GM13977 (cell line): ENCODE data around the gene LZTR1.
"Not testable (repeated sequence)": the region's sequence is repeated elsewhere in the genome, so short reads cannot be mapped to it uniquely, and the experiment has no call there.

Experiments
- DNase-seq: peaks from one replicate; pipeline ENCODE4 v3.0.0; 2012; ENCODE audit warnings: low spot score
- in situ Hi-C: fragments of 300-500 bp; cut with MboI; formaldehyde crosslinking; loops from one replicate; pipeline ENCODE4 v1.12.0; 2022; ENCODE audit warnings: low sequenced_read_pairs, low pct_unique_long_range_greater_than_20kb, mixed read lengths, inconsistent platforms; ENCODE audit not compliant: unreplicated experiment
- TF ChIP-seq, protein P1 (sequence below): IDR thresholded peaks from 2 replicates; pipeline ENCODE4 v1.5.1; 2012; ENCODE audit warnings: mild to moderate bottlenecking, control low read depth; ENCODE audit not compliant: insufficient read depth; ENCODE audit errors: extremely low read depth, missing control alignments

Gene LZTR1

DNA sequence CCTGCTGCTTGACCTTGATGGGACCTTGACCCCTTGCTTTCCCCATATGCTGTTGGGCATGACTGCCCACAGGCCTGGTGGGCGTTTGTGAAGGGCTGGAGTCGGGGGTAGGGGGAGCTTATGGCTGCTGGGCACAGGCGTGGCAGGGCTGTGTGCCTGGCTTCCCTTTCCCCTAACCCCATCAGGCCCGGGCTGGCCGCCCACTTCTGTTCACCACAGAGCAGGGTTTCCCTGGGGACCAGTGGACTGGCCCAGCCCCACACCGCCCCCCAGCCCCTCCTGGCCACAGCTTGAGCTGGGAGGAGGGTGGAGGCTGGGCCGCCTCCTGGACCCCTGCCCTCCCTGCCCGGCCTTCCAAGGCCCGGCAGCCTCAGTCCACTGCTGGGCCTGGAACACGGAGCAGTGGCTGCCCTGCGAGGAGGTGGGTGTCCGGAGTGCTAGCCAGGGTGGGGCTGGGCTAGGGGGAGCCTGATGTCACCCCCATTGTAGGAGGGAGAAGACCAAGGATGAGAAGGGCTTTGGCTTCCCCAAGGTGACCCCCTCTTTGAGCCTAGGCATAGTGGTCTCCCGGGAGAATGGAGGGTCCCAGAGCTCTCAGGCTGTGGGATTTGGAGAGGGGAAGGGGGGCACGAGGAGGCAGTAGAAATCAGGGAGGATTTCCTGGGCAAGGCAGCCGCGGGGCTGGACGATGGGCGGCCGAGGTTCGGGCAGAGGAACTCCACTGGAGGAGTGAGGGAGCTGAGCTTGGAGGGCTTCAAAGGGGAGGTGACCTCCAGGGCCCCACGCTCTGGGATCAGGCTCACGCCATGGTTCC lies 15.0 kb upstream of the LZTR1 start, which contains the start of gene AIFM3:
Gene AIFM3 (plus strand): TSS at position 373 of the 814 bp plus-strand sequence. CDS start 690 bp downstream, outside the sequence.
- TF ChIP-seq, protein P1, sequence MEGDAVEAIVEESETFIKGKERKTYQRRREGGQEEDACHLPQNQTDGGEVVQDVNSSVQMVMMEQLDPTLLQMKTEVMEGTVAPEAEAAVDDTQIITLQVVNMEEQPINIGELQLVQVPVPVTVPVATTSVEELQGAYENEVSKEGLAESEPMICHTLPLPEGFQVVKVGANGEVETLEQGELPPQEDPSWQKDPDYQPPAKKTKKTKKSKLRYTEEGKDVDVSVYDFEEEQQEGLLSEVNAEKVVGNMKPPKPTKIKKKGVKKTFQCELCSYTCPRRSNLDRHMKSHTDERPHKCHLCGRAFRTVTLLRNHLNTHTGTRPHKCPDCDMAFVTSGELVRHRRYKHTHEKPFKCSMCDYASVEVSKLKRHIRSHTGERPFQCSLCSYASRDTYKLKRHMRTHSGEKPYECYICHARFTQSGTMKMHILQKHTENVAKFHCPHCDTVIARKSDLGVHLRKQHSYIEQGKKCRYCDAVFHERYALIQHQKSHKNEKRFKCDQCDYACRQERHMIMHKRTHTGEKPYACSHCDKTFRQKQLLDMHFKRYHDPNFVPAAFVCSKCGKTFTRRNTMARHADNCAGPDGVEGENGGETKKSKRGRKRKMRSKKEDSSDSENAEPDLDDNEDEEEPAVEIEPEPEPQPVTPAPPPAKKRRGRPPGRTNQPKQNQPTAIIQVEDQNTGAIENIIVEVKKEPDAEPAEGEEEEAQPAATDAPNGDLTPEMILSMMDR: no peak
- no peak for DNase-seq
- in situ Hi-C loops: no loop called here

DNA sequence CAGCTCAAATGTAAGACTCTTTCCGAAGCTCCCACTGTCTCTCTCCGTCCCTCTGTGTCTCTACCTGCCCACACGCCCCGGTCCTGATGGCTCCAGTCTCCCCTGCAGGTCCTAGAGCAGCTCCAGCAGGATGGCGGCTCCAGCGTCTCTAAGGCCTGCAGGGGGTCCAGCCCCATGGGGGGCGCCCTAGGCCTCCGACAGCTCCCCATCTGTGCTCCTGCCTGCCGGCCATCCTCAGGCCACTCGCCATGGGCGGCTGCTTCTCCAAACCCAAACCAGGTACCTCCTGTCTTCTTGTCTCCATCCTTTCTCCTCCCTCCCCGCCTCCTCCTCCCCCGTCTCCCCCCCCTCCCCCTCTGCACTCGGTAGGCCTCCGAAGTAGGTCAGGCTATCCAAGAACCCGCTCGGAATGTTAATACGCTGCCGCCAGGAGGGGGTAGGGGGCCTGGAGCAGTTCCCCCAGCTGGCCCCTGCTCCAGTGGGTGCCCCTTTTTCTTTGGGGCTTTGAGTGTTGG lies 14.3 kb upstream of the LZTR1 start:
- in situ Hi-C loops: no loop called here

GRCh38 chr22:20968281-20968977 lies 13.7 kb upstream of the LZTR1 start:
- DNase-seq: no peak
- in situ Hi-C loops: no loop called here
- TF ChIP-seq, protein P1: no peak

More for the DNA sequence above, 14.3 kb upstream of the LZTR1 start:
- TF ChIP-seq, protein P1: no peak
- no peak for DNase-seq

DNA sequence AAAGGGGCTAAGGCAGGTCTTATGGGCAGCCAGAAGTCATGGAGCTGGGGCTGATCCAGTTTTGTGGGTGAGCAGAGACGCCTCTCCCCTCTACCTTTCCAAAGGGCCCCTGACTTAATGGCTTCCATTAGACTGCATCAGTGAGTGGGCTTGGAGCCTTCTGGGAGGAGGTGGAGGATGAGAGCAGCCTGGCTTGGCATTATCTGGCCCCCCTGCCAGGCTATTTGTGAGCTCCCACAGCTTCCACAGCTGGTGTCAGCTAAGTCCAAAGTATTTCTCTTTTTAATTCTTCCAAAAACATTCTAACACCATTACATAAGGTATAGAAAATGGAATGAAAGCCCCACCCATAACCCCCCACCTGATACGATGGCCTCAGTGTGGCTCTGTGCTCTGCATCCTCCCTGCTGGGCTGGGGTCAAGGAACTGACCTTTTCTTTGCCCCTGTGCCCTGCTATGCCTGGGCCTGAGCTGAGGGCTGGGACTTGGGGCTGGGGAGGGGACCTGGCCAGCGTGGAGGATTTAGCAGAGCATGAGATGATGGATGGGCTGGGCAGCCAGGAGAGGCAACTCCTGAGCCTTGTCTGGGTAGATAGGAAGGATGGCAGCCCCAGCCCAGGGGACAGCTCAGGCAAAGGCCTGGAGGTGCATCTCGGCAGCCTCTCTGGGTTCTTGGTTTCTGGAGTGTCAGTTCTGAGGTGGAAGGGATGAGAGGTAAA lies 11.0 kb upstream of the LZTR1 start:
- in situ Hi-C loops: no loop called here
- TF ChIP-seq, protein P1: no peak
- no peak for DNase-seq

- in situ Hi-C loops, DNase-seq: not testable (repeated sequence)
Measured at GRCh38 chr22:20972014-20972694, 9.9 kb upstream of the LZTR1 start.

- in situ Hi-C loops: no loop called here
- no peak for DNase-seq
- TF ChIP-seq, protein P1: no peak
Measured at GRCh38 chr22:20972933-20973577, 9.0 kb upstream of the LZTR1 start.
